Urinary bladder (tissue), 4 donors: ENCODE data around the gene B3GNT4. TPM values are rescaled to one million over a fixed set of nuclear protein-coding genes. Genes with fewer than 3 reads are reported as not detected.
A peak's percentile ranks its signal among the peaks of the same experiment; 100 is the strongest.
"Not testable (repeated sequence)": the region's sequence is repeated elsewhere in the genome, so short reads cannot be mapped to it uniquely, and the experiment has no call there.

Experiments used
- DNase-seq: peaks from one replicate; pipeline ENCODE4 v3.0.0-alpha.2; 2015; ENCODE audit errors: extremely low spot score
- H3K27ac ChIP-seq: one replicate; pipeline ENCODE4 v1.5.1; 2013; ENCODE audit warnings: low read depth, mild to moderate bottlenecking, moderate library complexity
- H3K36me3 ChIP-seq: one replicate; pipeline ENCODE4 v1.6.1; 2013; ENCODE audit warnings: mild to moderate bottlenecking, moderate library complexity; ENCODE audit not compliant: insufficient read depth
- H3K4me1 ChIP-seq: one replicate; pipeline ENCODE4 v1.6.1; 2013; ENCODE audit warnings: mild to moderate bottlenecking, moderate library complexity; ENCODE audit not compliant: insufficient read depth
- H3K4me3 ChIP-seq: one replicate; pipeline ENCODE4 v1.5.1; 2013; ENCODE audit warnings: low read depth, low read length
- WGBS: extraction: QIAGEN DNeasy Blood & Tissue Kit; methylation state at CpG from one replicate; pipeline ENCODE4 v1.1.7; 2013; 5-methylcytosine and 5-hydroxymethylcytosine counted together
- polyA plus RNA-seq: library from polyadenylated mRNA; stranded (reverse); fragments of 200-250 nt; gene quantifications from one replicate; pipeline ENCODE4 v1.2.3, GENCODE V29; 2013
- total RNA-seq: library from RNA; depleted of rRNA; stranded (reverse); fragments of >200 nt; gene quantifications from one replicate; pipeline ENCODE4 v1.2.3, GENCODE V29; 2014
- donor health status: healthy with polysubstance abuse.
- donor health status: healthy.

The B3GNT4 gene
- total and polyA plus RNA-seq, 2 donors: 0.16 to 0.57 TPM

DNA sequence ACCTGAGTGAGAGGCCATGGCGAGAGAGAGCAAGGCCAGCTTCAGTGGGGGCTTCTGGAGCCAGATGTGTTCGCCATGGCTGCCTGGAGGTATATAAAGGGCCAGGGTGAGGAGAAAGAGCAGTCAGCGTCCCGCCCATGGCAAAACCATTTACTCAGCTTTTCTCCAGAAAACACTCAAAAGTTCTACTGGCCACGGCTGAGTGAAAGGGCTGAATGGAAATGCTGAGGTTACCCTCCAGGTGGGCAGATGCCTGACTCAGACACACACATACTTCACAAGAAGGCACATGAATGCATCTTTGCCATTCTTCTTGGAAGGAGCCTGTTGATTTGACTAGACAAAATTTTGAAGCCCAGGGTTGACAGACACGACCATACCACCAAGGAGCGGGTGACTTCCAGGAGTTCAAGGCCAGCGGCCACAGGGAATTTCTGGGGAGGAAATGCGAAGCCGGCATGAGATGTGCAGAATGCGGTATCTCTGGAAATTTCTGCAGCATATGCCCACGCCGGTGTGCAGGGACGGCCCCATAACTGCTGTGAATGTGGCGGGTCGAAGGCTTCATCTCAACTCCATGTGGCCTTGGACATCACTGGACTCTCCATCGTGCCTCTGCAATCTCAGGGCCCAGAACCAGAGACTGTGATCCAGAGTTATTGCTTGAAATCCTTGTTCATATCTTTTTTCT lies 29.2 kb upstream of the B3GNT4 start, which contains the start of gene IL31:
Gene IL31, minus strand, starts transcription at position 67 of the 691 bp plus-strand sequence. Its CDS starts 49 bp downstream, at position 18.
- WGBS: 90% methylated on average over 17 of the region's 17 CpGs
- Histone ChIP-seq H3K36me3 (no peaks in the 10 kb centered on the region), H3K4me1 (no peaks in the 10 kb centered on the region), H3K27ac (no peak within 1 kb of the TSS), H3K4me3 (no peak within 1 kb of the TSS)
- no peak for DNase-seq

GRCh38 chr12:122176473-122176872 lies 27.0 kb upstream of the B3GNT4 start:
- H3K27ac ChIP-seq, H3K4me1 ChIP-seq, H3K36me3 ChIP-seq, DNase-seq, H3K4me3 ChIP-seq: not testable (repeated sequence)
- WGBS: 86% methylated on average over 4 of the region's 4 CpGs

GRCh38 chr12:122182887-122183587 lies 20.5 kb upstream of the B3GNT4 start, which contains the start of gene LRRC43:
LRRC43 (plus strand) TSS chr12:122183123; CDS start chr12:122183145, 22 bp downstream.
- H3K4me1 ChIP-seq: no peaks in the 10 kb centered on the region
- DNase-seq: no peak
- H3K27ac ChIP-seq: no peak within 1 kb of the TSS
- peak within 1 kb of the TSS; percentile 48 for H3K4me3 ChIP-seq
- no peaks in the 10 kb centered on the region for H3K36me3 ChIP-seq
- 2% methylated on average over 63 of the region's 63 CpGs for WGBS

- 80% methylated on average over 10 of the region's 10 CpGs for WGBS
- H3K27ac ChIP-seq: no peak overlapping the region
- peak overlapping the region; percentile 48 for H3K4me3 ChIP-seq
- no peaks in the 10 kb centered on the region for H3K36me3 ChIP-seq
- no peak for DNase-seq
- no peaks in the 10 kb centered on the region for H3K4me1 ChIP-seq
Measured at GRCh38 chr12:122183588-122183940, 19.9 kb upstream of the B3GNT4 start.

DNA sequence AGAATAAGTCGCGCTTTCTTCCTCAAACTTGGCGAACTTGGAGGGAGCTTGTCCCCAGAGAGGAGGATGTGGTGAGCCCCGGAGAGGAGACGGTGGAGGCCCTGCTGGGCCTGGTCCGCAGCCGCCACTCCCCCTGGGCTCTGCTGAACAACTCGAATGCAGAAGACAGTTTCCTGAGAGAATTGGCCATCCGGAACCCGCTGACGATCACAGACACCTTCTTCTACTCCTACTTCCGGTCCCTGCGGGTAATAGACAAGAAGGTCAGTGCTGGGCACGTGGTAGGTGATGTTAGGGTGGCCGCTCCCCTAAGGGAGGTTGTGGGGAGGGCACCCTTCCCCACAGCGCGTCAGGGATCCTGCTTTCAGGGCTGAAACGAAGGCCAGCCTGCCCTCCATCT lies 19.0 kb upstream of the B3GNT4 start:
- DNase-seq: no peak
- H3K4me3 ChIP-seq: no peak overlapping the region
- no peaks in the 10 kb centered on the region for H3K36me3 ChIP-seq
- 85% methylated on average over 18 of the region's 18 CpGs for WGBS
- H3K4me1 ChIP-seq: no peaks in the 10 kb centered on the region
- no peak overlapping the region for H3K27ac ChIP-seq

- no peak overlapping the region for H3K4me3 ChIP-seq
- no peak for DNase-seq
- H3K36me3 ChIP-seq: no peaks in the 10 kb centered on the region
- H3K27ac ChIP-seq: no peak overlapping the region
- WGBS: 95% methylated on average over 7 of the region's 7 CpGs
- no peaks in the 10 kb centered on the region for H3K4me1 ChIP-seq
Measured at GRCh38 chr12:122185079-122185478, 18.4 kb upstream of the B3GNT4 start.

- Histone ChIP-seq H3K4me3 (no peak overlapping the region), H3K27ac (no peak overlapping the region), H3K4me1 (no peaks in the 10 kb centered on the region), H3K36me3 (no peaks in the 10 kb centered on the region)
- WGBS: 91% methylated on average over 10 of the region's 10 CpGs
- DNase-seq: no peak
Measured at GRCh38 chr12:122185494-122186082, 17.9 kb upstream of the B3GNT4 start.

- H3K36me3 ChIP-seq: no peaks in the 10 kb centered on the region
- 55% methylated on average over 12 of the region's 12 CpGs for WGBS
- H3K27ac ChIP-seq: no peak overlapping the region
- H3K4me3 ChIP-seq: no peak overlapping the region
- no peaks in the 10 kb centered on the region for H3K4me1 ChIP-seq
- DNase-seq: no peak
Measured at GRCh38 chr12:122187466-122187865, 16.0 kb upstream of the B3GNT4 start.

- H3K4me1 ChIP-seq: no peaks in the 10 kb centered on the region
- 90% methylated on average over 34 of the region's 34 CpGs for WGBS
- no peak overlapping the region for H3K27ac ChIP-seq
- no peak overlapping the region for H3K4me3 ChIP-seq
- no peak for DNase-seq
- H3K36me3 ChIP-seq: no peaks in the 10 kb centered on the region
Measured at GRCh38 chr12:122189626-122190475, 13.7 kb upstream of the B3GNT4 start.

- H3K36me3 ChIP-seq: no peaks in the 10 kb centered on the region
- 67% methylated on average over 18 of the region's 18 CpGs for WGBS
- no peak overlapping the region for H3K27ac ChIP-seq
- H3K4me1 ChIP-seq: no peaks in the 10 kb centered on the region
- DNase-seq: no peak
- H3K4me3 ChIP-seq: no peak overlapping the region
Measured at GRCh38 chr12:122190842-122191668, 12.5 kb upstream of the B3GNT4 start.

DNA sequence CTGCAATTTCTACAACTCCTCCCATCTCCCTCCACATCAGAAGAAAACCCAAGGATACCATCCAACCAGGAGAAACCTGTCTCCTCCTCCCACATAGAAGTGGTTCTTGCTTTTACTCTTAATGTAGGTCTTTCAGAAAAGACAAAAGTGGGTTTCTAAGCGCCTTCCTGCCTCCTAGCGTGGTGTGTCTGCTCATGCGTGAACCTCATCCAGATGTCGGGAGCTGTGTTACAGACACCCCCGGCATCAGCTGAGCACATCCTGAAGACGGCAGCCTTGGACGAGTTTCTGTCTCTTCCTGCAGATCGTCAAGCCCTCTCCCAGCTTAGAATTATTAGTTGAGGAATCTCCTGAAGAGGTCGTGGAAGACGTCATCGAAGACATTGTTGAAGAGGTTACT lies 11.1 kb upstream of the B3GNT4 start:
- Histone ChIP-seq H3K4me3 (no peak overlapping the region), H3K36me3 (no peaks in the 10 kb centered on the region), H3K4me1 (no peaks in the 10 kb centered on the region), H3K27ac (no peak overlapping the region)
- DNase-seq: no peak
- 77% methylated on average over 11 of the region's 11 CpGs for WGBS

- no peak overlapping the region for H3K4me3 ChIP-seq
- WGBS: 74% methylated on average over 1 of the region's 1 CpG
- H3K36me3 ChIP-seq: no peaks in the 10 kb centered on the region
- no peak overlapping the region for H3K27ac ChIP-seq
- H3K4me1 ChIP-seq: no peaks in the 10 kb centered on the region
- no peak for DNase-seq
Measured at GRCh38 chr12:122194804-122195203, 8.7 kb upstream of the B3GNT4 start.

GRCh38 chr12:122195405-122195804 lies 8.1 kb upstream of the B3GNT4 start:
- H3K4me1 ChIP-seq: no peaks in the 10 kb centered on the region
- H3K36me3 ChIP-seq: no peaks in the 10 kb centered on the region
- no peak overlapping the region for H3K4me3 ChIP-seq
- WGBS: 90% methylated on average over 4 of the region's 4 CpGs
- no peak for DNase-seq
- no peak overlapping the region for H3K27ac ChIP-seq
